NCI-H2107 treated with DMSO at 0.1 percent for 48 hours (cell line): ENCODE data around the gene HPS1.

Experiments
- DNase-seq: peaks from one replicate; lab custom pipeline; 2025; ENCODE audit not compliant: unreplicated experiment; lab: John Stamatoyannopoulos, UW

The HPS1 gene

DNA sequence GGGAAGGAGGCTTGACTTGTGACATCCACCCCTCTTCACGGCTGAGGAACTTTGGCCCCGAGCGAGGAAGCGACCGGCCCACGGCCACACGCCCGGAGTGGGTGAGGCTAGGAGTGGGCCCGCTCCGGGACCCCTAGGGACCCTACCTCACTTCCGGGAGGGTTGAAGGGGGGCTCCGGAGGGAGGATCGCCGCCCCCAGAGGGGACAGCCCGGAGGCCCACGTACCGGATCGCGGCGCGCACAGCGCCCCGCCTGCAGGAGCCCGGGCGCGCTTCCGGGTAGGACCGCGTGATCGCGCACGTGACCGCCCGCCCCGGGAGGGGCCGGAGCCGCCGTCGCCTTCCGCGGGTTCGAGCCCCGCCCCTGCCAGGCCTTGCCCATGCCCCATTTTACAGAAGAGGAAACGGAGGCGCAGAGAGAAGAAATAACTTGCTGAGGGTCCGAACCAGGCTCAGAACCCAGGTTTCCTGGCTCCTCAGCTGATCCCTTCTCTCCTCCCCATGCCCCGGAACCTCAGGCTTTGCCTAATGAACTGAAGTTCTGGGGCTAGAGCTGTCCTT is at the start of gene HPS1:
HPS1 (minus strand) TSS at position 275 of the 561 bp plus-strand sequence. CDS start 3,695 bp downstream, outside the sequence.
- DNase-seq, result peak; percentile 5

GRCh38 chr10:98492763-98493162 is 46.0 kb upstream of the HPS1 start:
- no peak for DNase-seq

DNA sequence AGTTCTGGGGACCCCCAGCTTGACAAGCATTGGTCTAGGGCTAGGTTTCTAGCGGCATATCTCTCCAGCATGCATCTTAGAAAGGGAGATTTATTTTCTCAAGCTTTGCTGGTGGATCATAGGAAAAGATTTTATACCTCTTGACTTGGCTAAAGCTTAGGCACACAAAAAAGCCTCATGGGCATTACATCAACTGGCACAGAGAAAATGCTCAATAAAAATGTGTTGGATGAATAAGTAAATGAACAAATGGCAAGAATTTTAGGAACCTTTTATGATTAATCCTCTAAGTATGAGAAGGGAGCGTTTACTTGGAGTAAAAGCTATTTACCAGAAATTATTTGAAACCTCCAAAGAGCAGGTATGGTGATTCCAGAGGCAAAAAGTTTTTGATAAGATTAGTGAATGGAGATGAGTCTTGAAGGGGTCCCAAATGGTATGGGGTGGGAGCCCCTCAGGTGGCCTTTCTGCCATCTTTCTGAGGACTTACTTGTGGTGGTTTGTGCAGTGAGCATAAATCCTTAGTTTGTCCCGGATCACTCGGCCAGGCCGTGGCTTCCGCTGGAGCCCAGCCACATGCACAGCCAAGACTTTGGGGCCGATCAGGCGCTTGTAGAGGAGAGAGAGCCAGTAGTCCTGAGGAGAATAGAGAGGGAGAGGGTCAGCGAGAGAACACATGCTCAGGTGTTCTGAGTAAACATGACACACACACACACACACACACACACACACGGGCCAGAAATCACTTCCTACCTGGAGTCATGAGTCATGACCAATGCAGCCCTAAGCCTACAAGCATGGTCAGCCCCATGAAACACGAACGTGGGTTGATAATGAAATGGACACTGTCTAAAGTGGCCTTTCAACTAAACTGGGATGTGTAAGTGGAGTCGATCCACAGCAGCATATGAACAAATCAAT is 43.1 kb upstream of the HPS1 start:
- no peak for DNase-seq

DNA sequence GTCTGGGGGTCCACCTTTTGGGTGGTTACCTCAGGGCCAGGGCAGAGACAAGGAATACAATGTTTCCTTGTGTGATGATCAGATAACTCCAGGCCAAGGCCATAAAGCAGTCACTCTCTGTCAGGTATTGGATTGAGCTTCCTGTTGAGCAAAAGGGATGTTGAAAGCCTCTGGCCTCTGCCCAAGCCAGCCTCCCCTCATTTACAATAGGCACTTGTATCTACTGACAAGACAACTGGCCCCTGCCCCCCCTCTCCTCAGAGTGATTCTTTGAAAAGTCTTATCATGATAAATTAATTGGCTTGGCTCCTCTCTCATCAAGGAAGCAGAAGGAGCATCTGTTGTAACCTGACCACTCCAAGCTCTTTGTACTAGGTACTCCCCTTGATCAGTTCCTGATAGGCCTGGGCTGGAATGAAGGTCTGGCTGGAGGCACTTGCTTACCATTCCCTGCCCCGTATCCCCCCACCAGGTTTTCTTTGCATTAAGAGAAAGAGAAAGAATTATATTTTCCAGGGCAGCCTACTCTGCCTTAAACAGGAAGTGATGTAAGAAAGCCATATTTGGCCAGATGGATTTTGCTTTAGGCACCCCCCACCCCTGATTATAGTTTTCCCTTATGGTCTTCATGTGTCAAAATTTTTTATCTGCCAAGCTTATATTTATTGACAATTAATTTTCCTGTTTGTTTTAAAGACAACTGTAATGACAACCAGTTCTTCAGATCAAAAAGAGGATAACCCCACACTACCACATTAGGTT is 42.1 kb upstream of the HPS1 start:
- DNase-seq, result no peak

GRCh38 chr10:98487649-98488048 is 40.9 kb upstream of the HPS1 start:
- DNase-seq, result no peak

DNA sequence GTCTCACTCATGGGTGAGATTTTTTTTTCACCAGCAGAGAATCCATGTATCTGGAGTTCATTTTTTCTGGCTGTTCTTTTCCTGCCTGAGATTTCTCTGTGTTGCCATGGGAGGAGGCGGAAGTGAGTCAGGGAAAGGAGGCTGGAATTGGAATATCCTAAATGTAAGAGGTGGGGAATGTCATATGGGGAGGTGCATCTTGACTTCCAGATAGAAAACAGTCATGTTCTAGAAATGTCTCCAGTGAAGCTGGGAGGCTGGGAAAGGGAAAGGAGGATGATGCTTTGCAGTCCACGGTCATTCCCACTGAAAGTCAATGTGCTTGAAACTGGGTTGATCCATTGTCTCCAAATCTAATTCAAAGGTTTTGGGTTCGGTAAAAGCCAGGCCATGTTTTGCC is 39.7 kb upstream of the HPS1 start:
- no peak for DNase-seq

- no peak for DNase-seq
These were observed 39.2 kb upstream of the HPS1 start for GRCh38 chr10:98485959-98486358.

- DNase-seq, result no peak
These were observed 36.9 kb upstream of the HPS1 start for GRCh38 chr10:98483658-98484057.

DNA sequence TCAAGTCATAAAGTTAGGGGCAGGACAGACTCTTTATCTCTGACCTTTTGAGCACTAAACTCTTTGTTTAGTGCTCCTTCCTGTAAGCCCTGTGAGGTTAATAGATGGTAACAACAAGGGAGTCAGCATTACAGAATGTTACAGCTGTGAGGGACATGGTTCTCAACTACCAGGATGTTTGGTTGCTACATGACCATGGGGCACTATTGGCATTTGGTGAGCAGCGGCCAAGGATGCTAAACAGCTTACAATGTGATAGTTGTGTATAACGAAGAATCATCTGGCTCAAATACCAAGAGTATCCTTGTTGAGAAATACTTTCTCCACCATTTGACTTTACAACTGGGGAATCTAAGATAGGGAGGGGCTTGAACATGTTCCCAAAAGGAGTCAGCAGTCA is 35.4 kb upstream of the HPS1 start:
- DNase-seq, result no peak

DNA sequence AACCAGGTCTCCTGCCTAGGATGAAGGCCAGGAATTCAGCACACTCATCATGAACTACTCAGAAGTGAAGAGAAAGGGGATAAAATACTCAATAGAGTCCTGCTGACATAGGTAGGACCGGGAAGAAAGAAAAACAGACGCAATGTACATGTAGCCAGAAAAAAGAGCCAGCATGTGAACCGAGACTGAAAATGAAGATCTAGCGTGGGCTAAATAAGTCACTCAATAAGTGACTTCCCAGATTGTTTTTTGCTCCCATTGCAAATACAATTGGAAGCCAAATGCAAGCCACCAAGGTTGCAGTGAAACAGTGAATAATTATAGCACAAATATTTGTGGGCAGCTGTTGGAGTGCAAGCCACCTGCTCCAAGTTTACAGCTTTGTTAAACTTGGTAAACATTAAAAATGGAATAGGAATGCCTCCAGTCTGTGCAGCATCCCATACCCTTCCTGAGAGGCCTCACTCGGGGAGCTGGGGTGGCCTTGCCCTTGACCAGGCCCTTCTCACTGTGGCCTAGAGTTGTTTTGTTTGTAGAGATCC is 34.7 kb upstream of the HPS1 start:
- DNase-seq, result no peak

DNA sequence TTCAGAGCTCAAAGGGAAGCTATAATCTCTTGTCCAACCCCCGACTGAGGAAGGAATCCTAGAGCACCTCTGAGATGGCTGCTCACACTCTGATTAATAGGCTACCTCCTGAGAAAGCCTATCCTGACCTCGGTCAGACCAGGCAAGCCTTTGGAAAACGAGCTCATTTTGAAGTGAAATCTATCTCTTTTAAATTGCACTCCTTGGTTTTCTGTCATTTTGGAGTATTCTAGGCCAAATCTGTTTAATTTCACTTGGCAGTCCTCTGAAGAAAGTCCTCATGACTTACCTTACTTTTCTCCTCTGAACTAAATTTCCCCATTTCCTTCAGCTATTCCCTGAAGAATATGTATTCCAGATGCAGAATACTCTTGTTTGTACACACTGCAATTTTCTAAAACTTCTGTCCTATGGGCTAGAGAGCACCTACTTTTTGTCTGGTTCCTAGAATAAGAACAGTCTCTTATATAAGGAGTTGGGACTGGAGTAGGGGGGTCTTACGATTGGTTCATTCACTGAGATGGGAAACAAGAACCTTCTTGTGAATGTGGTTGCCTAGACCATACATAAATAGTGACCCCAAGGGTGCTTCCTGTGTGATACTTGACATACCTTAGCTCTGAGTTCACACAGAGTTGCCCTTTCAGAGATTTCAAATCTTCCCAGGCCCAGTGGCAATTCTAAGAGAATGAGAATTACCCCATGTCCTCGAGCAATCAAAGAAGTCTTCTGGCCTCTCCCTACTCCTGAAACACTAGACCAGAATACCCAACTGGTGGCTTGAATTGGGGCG is 31.9 kb upstream of the HPS1 start:
- DNase-seq, result no peak

- DNase-seq, result no peak
These were observed 31.1 kb upstream of the HPS1 start for GRCh38 chr10:98477861-98478260.

GRCh38 chr10:98474628-98475027 is 27.9 kb upstream of the HPS1 start:
- DNase-seq, result no peak

- no peak for DNase-seq
These were observed 25.5 kb upstream of the HPS1 start for GRCh38 chr10:98472196-98472595.

- DNase-seq, result no peak
These were observed 24.1 kb upstream of the HPS1 start for GRCh38 chr10:98470850-98471249.

- no peak for DNase-seq
These were observed 22.5 kb upstream of the HPS1 start for GRCh38 chr10:98469001-98469931.

- DNase-seq, result peak; percentile 43
These were observed 21.0 kb upstream of the HPS1 start for GRCh38 chr10:98467506-98468318.

DNA sequence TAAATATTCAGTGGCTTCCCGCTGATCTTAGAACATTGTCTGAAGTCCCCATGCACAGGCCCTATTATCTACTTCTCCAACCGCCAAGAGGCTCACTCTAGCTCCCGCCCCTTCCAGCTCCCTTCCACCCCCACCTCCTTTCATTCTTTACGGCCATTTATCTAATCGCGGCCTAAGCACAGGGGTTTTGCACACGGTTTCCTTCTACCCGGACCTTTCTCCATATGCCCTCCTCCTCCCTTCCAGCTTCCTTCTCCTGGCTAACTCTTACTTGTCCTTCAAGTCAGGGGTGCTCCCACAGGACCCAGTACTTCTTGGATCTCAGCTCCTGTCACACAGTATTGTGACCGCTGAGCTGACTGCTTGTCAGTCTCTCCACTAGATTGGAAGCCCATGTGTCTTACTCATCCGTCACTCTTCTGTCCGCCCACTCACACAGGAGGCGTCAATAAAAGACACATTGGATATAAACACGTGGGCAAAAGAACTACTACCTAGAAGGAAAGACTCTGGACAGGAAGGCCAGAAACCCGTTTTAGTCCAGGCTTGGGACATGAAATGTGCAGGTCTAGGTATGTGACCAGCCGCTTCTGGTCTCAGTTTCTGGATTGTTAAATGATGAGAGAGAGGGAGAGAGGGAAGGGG is 20.2 kb upstream of the HPS1 start:
- DNase-seq, result no peak
